Astrocyte (in vitro differentiated cells and primary cell): ENCODE results near the gene ERC1. TPM values are rescaled to one million over a fixed set of nuclear protein-coding genes. Genes with fewer than 3 reads are reported as not detected.

ENCODE experiments used
- DNase-seq: peaks from one replicate; pipeline ENCODE4 v3.0.0-alpha.2; 2010; ENCODE audit warnings: low read depth
- FAIRE-seq: peaks from 2 replicates; lab custom pipeline; 2011; peaks lifted over from hg19 to GRCh38; lab: Jason Lieb, UNC
- H2AFZ ChIP-seq: 2 replicates; pipeline ENCODE4 v1.6.0; 2012; ENCODE audit warnings: low read depth, low read length, inconsistent platforms
- H3K27ac ChIP-seq: 2 replicates; pipeline ENCODE4 v1.5.1; 2011; ENCODE audit warnings: low read depth, low read length, inconsistent platforms
- H3K27me3 ChIP-seq: 2 replicates; pipeline ENCODE4 v1.6.0; 2011; ENCODE audit warnings: low read length, inconsistent platforms; ENCODE audit not compliant: insufficient read depth
- H3K36me3 ChIP-seq: 2 replicates; pipeline ENCODE4 v1.5.1; 2011; ENCODE audit warnings: low read length, inconsistent platforms; ENCODE audit not compliant: insufficient read depth
- H3K4me1 ChIP-seq: 2 replicates; pipeline ENCODE4 v1.5.1; 2011; ENCODE audit warnings: low read length, inconsistent platforms; ENCODE audit not compliant: insufficient read depth
- H3K4me2 ChIP-seq: 2 replicates; pipeline ENCODE4 v1.6.0; 2012; ENCODE audit warnings: low read length, inconsistent platforms
- H3K4me3 ChIP-seq: 2 replicates; pipeline ENCODE4 v1.5.1; 2011; ENCODE audit warnings: low read depth, mild to moderate bottlenecking, low read length, inconsistent platforms; ENCODE audit not compliant: insufficient read depth
- H3K79me2 ChIP-seq: 2 replicates; pipeline ENCODE4 v1.6.0; 2012; ENCODE audit warnings: mild to moderate bottlenecking, low read length, inconsistent platforms; ENCODE audit not compliant: insufficient read depth
- H3K9ac ChIP-seq: 2 replicates; pipeline ENCODE4 v1.6.0; 2012; ENCODE audit warnings: mild to moderate bottlenecking, low read length, inconsistent platforms
- H3K9me3 ChIP-seq: 2 replicates; pipeline ENCODE4 v1.5.1; 2012; ENCODE audit warnings: low read depth, mild to moderate bottlenecking, low read length, inconsistent platforms; ENCODE audit not compliant: insufficient read depth
- H4K20me1 ChIP-seq: 2 replicates; pipeline ENCODE4 v1.6.0; 2012; ENCODE audit warnings: low read length, inconsistent platforms; ENCODE audit not compliant: insufficient read depth
- H3K27ac Mint-ChIP-seq: one replicate; pipeline ENCODE4 v1.8.0; 2021; ENCODE audit warnings: mild to moderate bottlenecking, mixed read lengths; ENCODE audit not compliant: unreplicated experiment
- H3K27me3 Mint-ChIP-seq: one replicate; pipeline ENCODE4 v1.8.0; 2021; ENCODE audit warnings: low read depth, mixed read lengths; ENCODE audit not compliant: unreplicated experiment
- H3K36me3 Mint-ChIP-seq: one replicate; pipeline ENCODE4 v1.8.0; 2021; ENCODE audit warnings: low read depth, mixed read lengths; ENCODE audit not compliant: unreplicated experiment
- H3K4me1 Mint-ChIP-seq: one replicate; pipeline ENCODE4 v1.8.0; 2021; ENCODE audit warnings: low read depth, mixed read lengths; ENCODE audit not compliant: unreplicated experiment
- H3K4me3 Mint-ChIP-seq: one replicate; pipeline ENCODE4 v1.8.0; 2021; ENCODE audit warnings: mild to moderate bottlenecking, moderate library complexity, mixed read lengths; ENCODE audit not compliant: unreplicated experiment
- H3K9me3 Mint-ChIP-seq: one replicate; pipeline ENCODE4 v1.8.0; 2021; ENCODE audit warnings: mild to moderate bottlenecking, mixed read lengths; ENCODE audit not compliant: unreplicated experiment
- CTCF ChIP-seq: IDR thresholded peaks from 2 replicates; pipeline ENCODE4 v1.5.1; 2011; ENCODE audit warnings: low read depth, mild to moderate bottlenecking, inconsistent platforms, low read length, moderate library complexity; ENCODE audit not compliant: insufficient read depth
- EZH2 ChIP-seq: IDR thresholded peaks from 2 replicates; pipeline ENCODE4 v1.6.1; 2012; ENCODE audit warnings: mild to moderate bottlenecking, low read length, inconsistent platforms; ENCODE audit not compliant: insufficient read depth
- total RNA-seq: library from RNA; stranded (reverse); gene quantifications from 2 replicates; pipeline ENCODE4 v1.2.1, GENCODE V29; 2021

ERC1 gene
- total RNA-seq, 1 donor from 2014 or later = 67.1 TPM

- peaks cover 2% of the 10 kb centered on the region for H3K36me3 Mint-ChIP-seq
- H3K79me2 ChIP-seq = no peaks in the 10 kb centered on the region
- no peaks in the 10 kb centered on the region for H3K36me3 ChIP-seq
- no peaks in the 10 kb centered on the region for H3K27me3 ChIP-seq
- no peak for TF ChIP-seq CTCF
- TF ChIP-seq EZH2 = no peak
- no peak overlapping the region for H3K4me3 ChIP-seq
- no peaks in the 10 kb centered on the region for H3K9me3 ChIP-seq
- no peak overlapping the region for H3K9ac ChIP-seq
- peaks cover 13% of the 10 kb centered on the region for H3K4me1 Mint-ChIP-seq
- H3K9me3 Mint-ChIP-seq = no peaks in the 10 kb centered on the region
- no peak overlapping the region for H2AFZ ChIP-seq
- H3K4me1 ChIP-seq = peaks cover 12% of the 10 kb centered on the region
- H3K4me3 Mint-ChIP-seq = no peak overlapping the region
- FAIRE-seq (no peak), DNase-seq (peak; percentile 9)
- H3K27me3 Mint-ChIP-seq = no peaks in the 10 kb centered on the region
- H3K27ac Mint-ChIP-seq = no peak overlapping the region
- H3K4me2 ChIP-seq = no peak overlapping the region
- no peak overlapping the region for H3K27ac ChIP-seq
- H4K20me1 ChIP-seq = no peaks in the 10 kb centered on the region
Observed at GRCh38 chr12:1117371-1117770, 126.3 kb downstream of the ERC1 start.

- Histone ChIP-seq H4K20me1 (no peaks in the 10 kb centered on the region), H3K79me2 (no peaks in the 10 kb centered on the region), H3K9ac (no peak overlapping the region), H3K9me3 (no peaks in the 10 kb centered on the region), H3K4me1 (peaks cover 12% of the 10 kb centered on the region), H2AFZ (no peak overlapping the region), H3K4me3 (no peak overlapping the region), H3K27me3 (no peaks in the 10 kb centered on the region), H3K27ac (no peak overlapping the region), H3K36me3 (no peaks in the 10 kb centered on the region), H3K4me2 (no peak overlapping the region)
- Mint-ChIP-seq H3K9me3 (no peaks in the 10 kb centered on the region), H3K4me3 (no peak overlapping the region), H3K27me3 (no peaks in the 10 kb centered on the region), H3K36me3 (no peaks in the 10 kb centered on the region), H3K27ac (no peak overlapping the region), H3K4me1 (peaks cover 18% of the 10 kb centered on the region)
- peak; percentile 23 for DNase-seq
- TF ChIP-seq EZH2 (no peak), CTCF (peak; percentile 84)
- peak; percentile 47 for FAIRE-seq
Observed at GRCh38 chr12:1117970-1118563, 127.0 kb downstream of the ERC1 start.

- no peaks in the 10 kb centered on the region for H3K4me1 ChIP-seq
- H3K4me1 Mint-ChIP-seq = peaks cover 5% of the 10 kb centered on the region
- H3K9me3 Mint-ChIP-seq = no peaks in the 10 kb centered on the region
- H3K27me3 Mint-ChIP-seq = no peaks in the 10 kb centered on the region
- H3K27ac ChIP-seq = no peak overlapping the region
- FAIRE-seq (no peak), DNase-seq (no peak)
- H3K9me3 ChIP-seq = no peaks in the 10 kb centered on the region
- no peaks in the 10 kb centered on the region for H3K79me2 ChIP-seq
- H3K27me3 ChIP-seq = no peaks in the 10 kb centered on the region
- no peak overlapping the region for H3K4me3 Mint-ChIP-seq
- H3K9ac ChIP-seq = no peak overlapping the region
- no peaks in the 10 kb centered on the region for H4K20me1 ChIP-seq
- no peak overlapping the region for H2AFZ ChIP-seq
- no peaks in the 10 kb centered on the region for H3K36me3 Mint-ChIP-seq
- no peak overlapping the region for H3K27ac Mint-ChIP-seq
- TF ChIP-seq EZH2 = no peak
- TF ChIP-seq CTCF = no peak
- H3K36me3 ChIP-seq = no peaks in the 10 kb centered on the region
- no peak overlapping the region for H3K4me3 ChIP-seq
- no peak overlapping the region for H3K4me2 ChIP-seq
Observed at GRCh38 chr12:1122786-1123185, 131.8 kb downstream of the ERC1 start.
